DMS 273 (cell line): ENCODE data around the gene DNMBP.
"Not testable (repeated sequence)": the region's sequence is repeated elsewhere in the genome, so short reads cannot be mapped to it uniquely, and the experiment has no call there.

ENCODE experiments used
- DNase-seq: peaks from one replicate; lab custom pipeline; 2025; ENCODE audit not compliant: unreplicated experiment; lab: John Stamatoyannopoulos, UW

The DNMBP gene

DNA sequence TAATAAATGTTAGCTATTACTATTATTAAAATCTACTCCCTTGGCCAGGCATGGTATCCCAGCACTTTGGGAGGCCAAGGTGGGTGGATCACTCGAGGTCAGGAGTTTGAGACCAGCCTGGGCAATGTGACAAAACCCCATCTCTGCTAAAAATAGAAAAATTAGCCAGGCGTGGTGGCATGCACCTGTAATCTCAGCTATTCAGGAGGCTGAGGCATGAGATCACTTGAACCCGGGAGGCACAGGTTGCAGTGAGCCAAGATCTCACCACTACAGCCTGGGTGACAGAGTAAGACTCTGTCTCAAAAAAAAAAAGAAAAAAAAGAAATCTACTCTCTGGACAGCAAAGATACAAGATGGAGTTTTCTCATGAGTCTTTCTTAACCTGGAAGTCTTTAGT is 56.2 kb downstream of the DNMBP start:
- DNase-seq: not testable (repeated sequence)

DNA sequence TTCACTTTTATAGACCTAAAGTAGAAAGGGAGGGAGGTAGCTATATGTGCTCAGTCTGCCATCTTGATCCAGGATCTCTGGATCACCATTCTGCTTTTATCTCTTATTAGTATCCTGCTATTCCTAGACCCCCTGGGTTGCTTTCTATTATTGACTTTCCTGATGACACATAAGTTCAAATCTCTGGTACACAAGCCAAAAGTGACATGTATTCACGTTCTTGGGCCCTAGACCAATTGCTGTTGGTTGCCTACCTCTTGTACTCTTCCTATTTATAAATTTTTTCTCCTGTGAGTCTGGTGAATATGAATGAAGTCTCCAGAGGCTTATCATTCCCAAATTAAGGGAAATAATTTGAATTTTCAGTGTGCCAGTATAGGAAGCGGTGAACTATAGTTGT is 56.9 kb downstream of the DNMBP start:
- DNase-seq: no peak

DNA sequence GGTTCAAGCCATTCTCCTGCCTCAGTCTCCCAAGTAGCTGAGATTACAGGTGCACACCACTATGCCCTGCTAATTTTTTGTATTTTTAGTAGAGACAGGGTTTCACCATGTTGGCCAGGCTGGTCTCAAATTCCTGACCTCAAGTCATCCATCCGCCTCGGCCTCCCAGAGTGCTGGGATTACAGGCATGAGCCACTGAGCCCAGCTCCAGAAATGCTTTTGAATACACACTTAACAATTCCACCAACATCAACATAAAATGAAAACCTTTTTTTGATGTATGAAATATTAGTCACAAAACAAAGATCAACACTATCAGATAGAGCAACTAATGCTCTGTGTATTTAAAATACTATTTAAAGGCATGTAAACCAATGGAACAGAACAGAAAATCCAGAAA is 63.7 kb downstream of the DNMBP start:
- DNase-seq: not testable (repeated sequence)

DNA sequence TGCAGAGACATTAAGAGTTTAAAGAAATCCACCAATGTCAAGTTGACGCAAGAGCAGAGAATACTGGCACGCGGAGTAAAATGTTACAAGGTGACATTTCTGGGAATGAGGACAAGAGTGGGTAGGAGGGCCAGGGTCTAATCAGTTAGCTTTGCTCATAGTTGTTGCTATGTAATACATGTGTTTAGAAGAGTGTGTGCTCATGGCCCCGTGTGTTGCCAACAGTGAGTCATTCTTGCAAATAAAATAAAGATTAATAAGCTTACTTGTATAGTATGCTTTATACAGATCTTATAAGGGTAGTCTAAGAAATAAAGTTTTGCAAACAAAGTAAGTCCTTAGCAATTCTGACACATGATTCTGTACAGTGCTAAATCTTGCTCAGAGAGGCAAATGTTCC is 64.5 kb downstream of the DNMBP start:
- DNase-seq: no peak

DNA sequence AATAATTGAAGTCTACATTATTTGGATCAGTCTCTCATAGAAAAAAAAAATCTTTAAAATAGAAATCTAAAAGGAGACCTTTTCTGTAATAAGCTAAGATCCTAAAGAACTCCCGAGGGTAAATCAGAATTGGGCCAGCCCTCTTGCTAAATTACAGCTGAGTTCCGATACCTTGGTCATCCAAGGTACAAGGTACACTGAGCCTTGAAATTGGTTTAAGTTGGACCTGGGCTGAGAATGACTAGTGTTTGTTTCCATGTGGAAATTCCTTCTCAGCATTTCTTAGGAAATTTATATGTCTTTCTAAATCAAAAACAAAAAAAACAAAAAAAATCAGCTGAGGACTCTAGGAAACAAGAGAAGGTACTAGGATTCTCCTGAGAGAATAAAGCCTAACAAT is 64.9 kb downstream of the DNMBP start:
- DNase-seq: no peak

DNA sequence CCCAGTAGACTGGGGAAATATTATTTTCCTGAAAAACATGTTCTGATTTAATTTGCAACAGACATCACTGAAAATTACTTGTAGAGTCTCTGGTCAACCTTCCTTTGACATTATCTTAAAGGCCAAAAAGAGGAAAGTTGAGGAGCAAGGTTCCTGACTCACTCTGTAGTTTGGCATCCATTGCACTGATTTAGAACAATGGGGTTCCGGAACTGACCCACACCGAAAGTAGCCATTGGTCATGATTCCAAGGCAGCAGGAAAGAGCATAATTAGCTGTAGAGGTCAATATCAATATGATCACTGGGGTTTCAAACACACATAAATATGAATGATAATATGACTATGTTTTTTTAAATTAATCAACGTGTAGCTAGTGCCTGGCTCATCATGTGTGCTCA is 65.8 kb downstream of the DNMBP start:
- DNase-seq: no peak

DNA sequence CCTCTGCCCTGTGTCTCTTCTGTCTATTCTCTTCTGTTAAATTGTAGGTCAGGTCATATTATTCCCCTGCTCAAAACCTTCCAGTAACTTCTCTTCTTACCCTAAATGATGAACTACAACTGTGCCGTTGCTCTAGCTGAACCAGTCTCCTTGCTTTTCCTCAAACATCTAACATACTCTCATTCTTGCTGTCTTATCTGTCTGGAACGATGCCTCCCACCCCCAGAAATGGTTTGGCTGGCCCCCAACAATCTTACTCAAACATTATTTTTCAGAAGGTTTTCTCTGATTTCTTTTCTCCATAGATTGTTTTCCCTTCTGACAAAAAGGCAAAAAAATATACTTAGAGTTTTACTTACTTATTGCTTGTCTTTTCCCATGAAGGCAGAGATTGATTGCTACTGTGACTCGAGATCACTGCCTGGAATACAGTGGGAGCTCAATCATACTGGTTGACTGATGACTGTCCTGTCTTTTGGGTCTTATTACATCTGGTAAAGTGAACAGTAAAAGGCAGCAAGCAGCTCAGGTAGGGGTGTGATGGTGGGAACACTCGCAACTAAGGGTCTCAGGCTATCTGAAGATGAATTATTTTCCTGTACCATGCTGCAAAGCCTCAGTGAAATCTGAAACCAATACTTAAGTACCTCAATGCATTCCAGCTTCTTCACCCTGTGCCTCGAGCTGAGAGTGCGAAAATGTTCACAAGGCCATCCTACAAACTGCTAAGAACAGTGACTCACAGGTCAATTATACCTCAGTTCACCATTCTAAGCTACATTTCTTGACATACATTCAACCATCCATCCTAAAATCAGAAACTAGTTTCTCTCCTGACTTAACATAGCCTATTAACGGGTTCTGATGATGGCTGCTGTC is 67.6 kb downstream of the DNMBP start:
- DNase-seq: no peak

DNA sequence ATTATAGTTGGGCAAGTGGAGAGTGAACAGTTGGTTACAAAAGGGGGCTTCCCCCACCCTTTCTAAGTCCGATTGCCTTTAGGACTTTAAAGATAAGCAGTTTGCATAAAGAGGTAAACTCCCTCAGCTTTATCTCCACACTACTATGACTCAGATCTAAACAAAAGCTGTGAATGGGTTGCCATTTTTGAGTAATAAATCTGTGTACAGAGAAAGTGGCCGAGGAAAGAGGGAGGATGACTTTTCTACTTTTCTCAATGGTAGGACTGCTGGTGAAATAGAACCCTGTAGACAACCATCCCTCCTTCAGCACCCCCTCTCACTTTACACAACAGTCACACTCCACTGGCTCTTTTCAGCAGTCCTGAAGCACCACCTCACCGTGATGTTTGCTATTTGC is 71.2 kb downstream of the DNMBP start:
- no peak for DNase-seq

DNA sequence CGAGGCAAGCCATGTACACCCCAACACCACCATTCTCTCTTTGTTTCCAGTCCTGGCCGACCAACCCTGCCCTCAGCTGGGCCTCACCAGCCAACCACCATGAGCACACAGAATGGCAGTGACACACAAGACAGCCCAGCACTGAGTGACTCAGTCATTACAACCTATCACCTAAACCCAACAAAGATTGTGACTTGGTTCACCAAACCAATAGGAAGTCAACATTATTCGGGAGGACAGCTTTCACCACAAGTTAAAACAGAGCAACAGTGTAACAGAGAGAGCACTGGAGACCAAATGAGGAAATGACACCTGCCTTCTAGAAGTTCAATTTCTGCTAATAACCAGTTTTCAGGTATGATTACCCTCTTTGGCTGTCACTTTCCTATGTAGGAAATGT is 72.1 kb downstream of the DNMBP start:
- no peak for DNase-seq

DNA sequence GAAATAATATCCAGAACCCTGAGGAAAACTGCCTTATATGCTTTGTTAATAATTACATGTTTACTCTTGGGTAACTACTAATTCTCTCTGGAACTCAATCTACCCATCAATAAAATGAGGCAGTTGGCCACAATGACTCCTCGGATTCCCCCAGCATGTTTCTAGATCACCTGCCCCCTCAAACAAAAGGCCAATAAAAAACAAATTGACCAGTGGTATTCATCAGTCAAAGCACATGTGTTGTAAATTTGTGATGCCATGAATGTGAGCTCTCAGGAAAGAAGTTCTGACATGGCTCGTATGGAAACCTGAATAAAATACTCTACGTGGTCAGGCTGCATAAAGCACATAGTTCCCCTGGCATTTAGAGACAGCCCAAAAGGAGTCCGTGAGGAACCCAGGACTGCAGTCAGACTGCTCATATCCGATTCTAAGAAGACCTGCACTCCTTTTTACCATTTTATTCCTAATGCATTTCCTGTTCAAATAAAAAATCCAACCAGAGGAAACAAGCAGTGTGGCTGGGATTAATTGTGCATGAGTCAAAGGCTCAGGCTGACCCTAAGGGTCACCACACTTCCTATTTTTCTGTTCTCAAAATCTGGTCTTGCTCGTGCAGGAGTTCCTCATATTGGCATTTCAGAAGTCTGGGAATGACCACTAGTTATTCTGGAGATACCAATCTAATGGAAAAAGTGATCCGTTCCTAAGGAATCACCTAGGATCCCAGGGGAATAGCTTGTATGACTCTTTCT is 77.4 kb downstream of the DNMBP start:
- not testable (repeated sequence) for DNase-seq

DNA sequence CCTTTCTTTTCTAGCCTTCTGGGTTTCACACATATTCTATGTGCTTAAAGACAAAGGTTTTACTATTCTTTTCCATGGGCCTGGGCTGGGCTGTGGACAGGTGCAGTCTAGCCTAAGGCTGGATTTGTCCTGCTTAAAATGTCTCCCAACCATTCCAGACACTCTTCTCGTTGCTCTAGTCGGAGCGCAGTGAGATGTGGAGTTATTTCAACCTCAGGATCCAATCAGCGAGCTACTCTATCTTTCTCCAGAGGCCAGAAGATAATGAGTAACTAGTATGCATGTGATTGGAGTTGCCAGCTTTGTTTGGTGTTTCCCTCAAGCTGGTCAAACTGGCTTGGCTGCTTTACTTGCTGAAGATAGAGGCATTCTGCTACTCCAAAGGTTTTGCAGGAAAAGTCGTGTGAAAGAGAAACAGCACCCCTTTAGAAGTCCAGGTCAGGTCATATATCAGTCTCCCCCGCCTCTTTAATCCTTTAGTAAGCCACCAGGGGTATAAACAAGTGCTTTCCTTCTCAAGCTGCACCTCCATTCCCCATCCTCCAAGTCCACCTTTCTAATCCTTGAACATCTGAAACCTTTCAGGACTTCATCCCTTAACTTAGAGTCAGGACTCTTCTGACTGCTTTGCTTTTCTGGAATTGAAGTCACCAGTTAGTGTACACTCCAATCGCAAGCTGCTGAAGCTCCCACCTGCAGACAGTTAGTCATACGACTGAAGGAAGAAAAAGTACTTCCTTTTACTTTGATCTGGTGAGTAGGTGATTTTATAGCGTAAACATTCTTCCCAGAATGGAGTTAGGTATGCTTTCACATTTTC is 78.8 kb downstream of the DNMBP start:
- DNase-seq: no peak

DNA sequence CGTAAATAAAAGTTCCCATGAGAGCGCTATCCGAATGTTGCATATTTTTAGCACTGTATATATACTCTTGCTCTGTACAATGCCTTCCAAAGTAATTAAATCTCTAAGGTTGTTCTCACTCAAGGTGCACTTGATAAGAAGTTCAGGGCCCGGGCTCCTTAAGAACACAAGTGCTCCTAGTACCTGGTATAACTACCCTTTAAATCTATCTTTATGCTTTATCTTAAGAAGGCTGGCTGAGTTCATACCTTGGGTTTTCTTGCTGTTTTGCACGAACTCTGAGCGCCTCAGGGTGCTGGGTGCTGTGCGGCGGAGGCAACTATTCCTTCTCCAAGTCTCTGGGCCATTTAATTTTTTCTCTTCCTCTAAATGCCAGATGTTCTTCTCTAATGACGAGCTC is 80.4 kb downstream of the DNMBP start:
- no peak for DNase-seq

DNA sequence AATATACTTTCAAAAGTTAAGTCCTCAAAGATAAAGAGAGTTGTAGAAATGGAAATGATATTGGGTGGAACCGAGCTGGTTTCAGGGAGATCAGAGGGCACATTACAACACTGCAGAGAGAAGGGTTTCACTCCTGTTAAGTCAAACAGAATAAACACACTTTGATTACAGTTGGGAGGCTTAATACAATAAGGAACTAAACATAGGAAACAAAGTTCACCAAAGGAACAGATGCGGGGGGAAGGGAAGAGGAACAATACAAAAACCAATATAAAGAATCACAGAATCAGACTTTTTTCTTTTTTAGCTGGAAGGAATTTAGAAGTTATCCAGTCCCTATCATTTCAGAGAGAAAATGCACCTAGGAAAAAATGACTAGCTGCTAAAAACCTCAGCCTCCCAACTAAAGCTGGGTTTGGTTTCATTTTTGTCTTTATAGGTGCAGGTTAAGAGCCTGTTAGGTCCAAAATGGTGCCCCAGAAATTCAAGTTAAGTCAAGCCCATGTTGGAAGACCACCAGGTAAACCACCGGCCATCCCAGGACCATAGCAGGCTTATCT is 81.9 kb downstream of the DNMBP start:
- DNase-seq: no peak

DNA sequence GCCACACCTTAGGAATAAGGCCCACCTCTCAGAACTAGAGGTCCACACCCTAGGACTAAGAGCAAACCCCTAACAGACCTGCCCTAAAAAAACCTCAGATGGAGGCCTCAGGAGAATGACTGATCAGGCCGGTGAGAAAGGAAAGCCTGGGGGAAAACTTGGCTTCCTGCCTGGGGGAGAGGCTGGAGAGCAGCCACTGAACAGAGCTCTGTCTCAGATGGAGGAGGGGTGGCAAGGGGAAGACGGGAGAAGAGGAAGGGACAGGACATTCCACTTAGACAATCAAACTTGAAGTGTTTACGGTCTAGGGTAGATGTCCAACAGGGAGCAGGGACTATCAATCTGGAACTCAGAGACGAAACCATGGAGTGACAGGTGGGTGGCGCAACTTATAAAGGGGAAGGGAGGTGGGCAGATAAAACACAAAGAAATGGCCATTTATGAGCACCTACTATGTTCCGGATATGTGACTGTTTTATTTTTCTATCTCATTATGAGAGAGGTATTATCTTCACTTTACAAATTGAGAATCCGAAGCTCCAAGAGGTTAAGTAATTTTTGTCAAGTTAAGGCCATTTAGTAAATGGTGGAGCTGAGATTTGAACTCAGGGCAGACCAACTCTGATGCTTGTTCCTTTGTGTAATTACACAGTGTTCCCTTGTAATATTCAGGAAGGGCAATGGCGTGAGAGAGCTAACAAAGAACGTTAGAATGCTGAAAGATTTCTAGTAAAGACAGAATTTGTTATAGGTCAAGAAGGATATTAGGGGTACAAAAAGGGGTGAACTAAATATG is 82.6 kb downstream of the DNMBP start:
- peak; percentile 52 for DNase-seq

DNA sequence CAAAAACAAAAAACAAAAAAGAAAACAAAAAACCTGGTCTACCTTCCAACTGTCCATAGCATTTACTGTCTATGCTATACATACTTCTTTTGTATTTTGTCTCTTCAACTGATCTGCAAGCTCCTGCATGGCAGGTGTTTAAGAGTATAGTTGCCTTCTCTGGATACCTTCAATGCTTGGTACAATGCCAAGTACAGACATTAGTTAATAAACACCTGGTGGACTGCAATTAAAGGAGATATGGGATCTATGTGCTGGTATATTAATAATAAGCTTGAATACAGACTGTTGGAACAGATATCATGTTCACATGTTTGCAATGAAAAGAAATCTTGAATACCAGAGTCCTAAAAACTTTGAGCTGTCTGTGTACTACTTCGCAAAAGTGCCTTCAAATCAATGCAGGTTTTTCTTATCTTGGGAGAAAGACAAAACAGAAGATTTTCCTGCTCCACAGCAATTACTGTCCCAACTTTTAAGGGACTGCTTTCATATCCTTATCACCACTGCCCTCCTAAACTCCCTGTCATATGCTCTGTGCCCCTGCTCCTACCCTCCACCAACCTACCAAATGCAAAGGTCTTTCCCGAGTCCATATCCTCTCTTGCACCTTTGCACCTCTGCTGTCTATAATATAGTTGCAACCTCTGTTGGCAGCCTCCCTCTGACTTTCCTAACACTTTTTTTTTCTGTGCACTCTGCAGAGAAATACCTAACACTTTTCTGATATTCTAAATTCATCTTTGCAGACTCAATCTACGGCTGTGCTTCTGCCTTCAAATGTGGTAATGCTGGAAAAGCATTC is 85.1 kb downstream of the DNMBP start:
- DNase-seq: no peak

DNA sequence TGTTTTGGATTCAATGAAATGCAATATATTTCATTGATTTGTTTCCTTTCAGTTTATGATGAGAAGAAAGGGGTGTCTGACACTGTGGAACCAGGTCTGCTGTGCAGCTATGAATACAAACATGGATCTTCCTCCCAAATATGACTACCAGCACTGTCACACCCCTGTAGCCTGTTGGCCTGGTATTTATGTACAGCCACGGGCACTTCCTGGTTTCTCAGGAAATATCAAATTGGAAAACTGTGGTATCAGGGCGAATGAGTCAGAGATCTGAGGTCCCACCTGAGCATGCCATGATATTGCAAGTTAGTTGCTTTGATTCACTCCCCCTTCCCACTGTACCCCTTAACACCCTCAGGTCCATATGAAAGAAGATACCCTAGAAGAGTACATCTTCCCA is 87.8 kb downstream of the DNMBP start:
- no peak for DNase-seq

DNA sequence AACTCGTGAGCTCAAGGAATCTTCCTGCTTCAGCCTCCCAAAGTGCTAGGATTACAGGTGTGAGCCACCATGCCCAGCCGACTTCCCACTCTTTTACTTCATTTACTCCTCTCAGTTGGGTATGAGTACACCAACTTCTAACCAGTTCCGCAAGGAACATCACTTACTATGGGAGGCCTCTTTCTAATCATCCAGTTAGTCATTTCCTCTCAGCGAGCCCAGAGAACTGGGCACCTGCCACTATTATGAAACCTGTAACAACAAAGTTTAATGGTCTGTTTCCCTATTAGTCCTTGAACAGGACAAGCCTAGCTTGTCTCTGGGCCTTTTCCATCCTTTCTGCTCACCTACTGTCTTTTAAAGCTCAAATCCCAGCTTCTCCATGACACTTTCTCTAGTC is 88.8 kb downstream of the DNMBP start:
- no peak for DNase-seq

DNA sequence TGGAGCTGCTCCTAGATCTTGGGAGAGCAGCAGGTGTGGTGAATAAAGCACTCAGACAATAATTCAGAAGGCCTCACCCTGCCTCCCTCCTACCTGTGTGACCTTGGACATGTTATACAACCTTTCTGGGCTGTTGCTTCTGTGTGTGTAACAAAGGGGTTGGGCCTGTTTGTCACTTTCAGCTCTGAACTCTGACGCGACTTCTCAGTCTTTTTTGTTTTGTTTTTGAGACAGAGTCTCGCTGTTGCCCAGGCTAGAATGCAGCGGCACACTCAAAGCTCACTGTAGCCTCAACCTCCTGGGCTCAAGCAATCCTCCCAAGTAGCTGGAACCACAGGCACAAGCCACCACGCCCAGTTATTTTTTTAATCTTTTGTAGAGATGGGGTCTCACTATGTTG is 89.3 kb downstream of the DNMBP start:
- DNase-seq: no peak

DNA sequence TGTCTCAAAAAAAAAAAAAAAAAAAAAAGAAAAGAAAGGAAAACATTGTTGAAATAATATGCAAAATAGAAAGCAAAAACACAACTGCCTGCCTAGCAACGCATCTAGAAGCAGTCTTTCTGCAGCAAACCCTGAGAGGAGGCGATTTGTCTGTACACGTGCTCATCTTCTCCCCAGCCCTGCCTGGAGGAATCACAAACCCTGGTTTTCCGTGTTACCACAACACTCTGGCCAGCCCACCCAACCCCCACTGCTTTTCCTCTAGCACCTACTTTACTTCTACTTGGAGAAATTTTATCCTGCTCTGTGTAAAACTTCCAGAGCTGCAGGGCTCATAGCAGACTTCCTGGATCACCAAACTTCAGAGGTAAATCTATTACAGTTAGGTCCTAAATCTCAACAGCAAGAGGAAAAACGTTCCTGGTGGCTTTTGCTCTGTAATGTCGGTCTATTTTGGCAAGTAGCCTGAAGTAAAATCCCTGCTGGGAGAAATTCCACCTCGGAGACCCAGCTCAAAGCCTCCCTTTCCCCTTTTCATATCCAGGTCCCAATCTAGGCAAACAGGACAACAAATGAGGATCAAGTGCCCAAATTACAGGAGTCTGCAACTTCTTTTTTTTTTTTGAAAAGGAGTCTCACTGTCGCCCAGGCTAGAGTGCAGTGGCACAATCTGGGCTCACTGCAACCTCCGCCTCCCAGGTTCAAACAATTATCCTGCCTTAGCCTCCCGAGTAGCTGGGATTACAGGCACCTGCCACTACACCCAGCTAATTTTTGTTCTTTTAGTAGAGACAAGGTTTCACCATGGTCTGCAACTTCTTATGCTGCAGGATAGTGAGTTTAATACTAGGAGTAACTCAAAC is 91.6 kb downstream of the DNMBP start:
- peak; percentile 47 for DNase-seq
